ENCODE results near the gene PIGQ. TPM values are rescaled to one million over a fixed set of nuclear protein-coding genes. Genes with fewer than 3 reads are reported as not detected.
A peak's percentile ranks its signal among the peaks of the same experiment; 100 is the strongest.
"Not testable (repeated sequence)": the region's sequence is repeated elsewhere in the genome, so short reads cannot be mapped to it uniquely, and the experiment has no call there.

The PIGQ gene
- total and polyA plus RNA-seq, 5 experiments from 2014 or later: 8.8 to 59.0 (median 13.4) TPM

- ATAC-seq (peak in 1 of 2 donors; percentile 0), DNase-seq (peak in 1 of 10 donors; percentile 31)
- Mint-ChIP-seq H3K27ac (peak overlapping the region; percentile 74 to 97 (median 88)), H3K9me3 (no peaks in the 10 kb centered on the region), H3K36me3 (peaks cover 0 to 2% (median 0%) of the 10 kb centered on the region in 3 donors), H3K4me1 (peaks cover 24 to 46% (median 45%) of the 10 kb centered on the region in 4 donors), H3K27me3 (no peaks in the 10 kb centered on the region), H3K4me3 (peak overlapping the region; percentile 73 to 98 (median 92))
- POLR2A ChIA-PET: interaction anchor here (0.6 to 1.2 kb wide), 4 partner anchors 41 to 100 kb away, joined by 3 to 5 read pairs (median 4); partner anchors contain the start of gene METTL26
These were observed 20.5 kb downstream of the PIGQ start for GRCh38 chr16:590188-590814.

GRCh38 chr16:590815-591200 is 21.0 kb downstream of the PIGQ start:
- ATAC-seq: no peak
- POLR2A ChIA-PET: interaction anchor here (0.6 to 1.2 kb wide), 4 partner anchors 40 to 99 kb away, joined by 3 to 5 read pairs (median 4); partner anchors contain the start of gene METTL26
- Mint-ChIP-seq H3K27me3 (no peaks in the 10 kb centered on the region), H3K36me3 (peaks cover 0 to 3% (median 0%) of the 10 kb centered on the region in 3 donors), H3K4me3 (peak overlapping the region; percentile 73 to 98 (median 92)), H3K4me1 (peaks cover 22 to 46% (median 44%) of the 10 kb centered on the region in 4 donors), H3K27ac (peak overlapping the region; percentile 74 to 97 (median 88)), H3K9me3 (no peaks in the 10 kb centered on the region)
- no peak for DNase-seq

- POLR2A ChIA-PET: no interaction called here
- H3K4me1 Mint-ChIP-seq: peaks cover 22 to 51% (median 47%) of the 10 kb centered on the region in 4 donors
- H3K36me3 Mint-ChIP-seq: peaks cover 0 to 5% (median 0%) of the 10 kb centered on the region in 3 donors
- ATAC-seq (no peak), DNase-seq (no peak)
- no peaks in the 10 kb centered on the region for H3K27me3 Mint-ChIP-seq
- peak overlapping the region; percentile 73 to 98 (median 92) for H3K4me3 Mint-ChIP-seq
- H3K9me3 Mint-ChIP-seq: no peaks in the 10 kb centered on the region
- H3K27ac Mint-ChIP-seq: peak overlapping the region; percentile 74 to 97 (median 88)
These were observed 21.5 kb downstream of the PIGQ start for GRCh38 chr16:591231-591630.

GRCh38 chr16:591892-592517 is 22.2 kb downstream of the PIGQ start:
- POLR2A ChIA-PET: interaction anchor here (2.6 kb wide), 1 partner anchor 44 kb away, joined by 7 read pairs; the partner anchor contains the start of gene METTL26
- H3K27ac Mint-ChIP-seq: peak overlapping the region in 4 of 10 donors; percentile 27 to 78 (median 54)
- DNase-seq: peak in 1 of 10 donors; percentile 50
- ATAC-seq: no peak
- H3K9me3 Mint-ChIP-seq: no peaks in the 10 kb centered on the region
- H3K4me1 Mint-ChIP-seq: peaks cover 22 to 58% (median 50%) of the 10 kb centered on the region in 4 donors
- peak overlapping the region in 9 of 10 donors; percentile 37 to 98 (median 90) for H3K4me3 Mint-ChIP-seq
- peaks cover 0 to 9% (median 0%) of the 10 kb centered on the region in 3 donors for H3K36me3 Mint-ChIP-seq
- H3K27me3 Mint-ChIP-seq: no peaks in the 10 kb centered on the region

- H3K27me3 Mint-ChIP-seq: no peaks in the 10 kb centered on the region
- POLR2A ChIA-PET: interaction anchor here (0.6 to 2.6 kb wide), 2 partner anchors 44 to 104 kb away, joined by 4 to 7 read pairs; partner anchors contain the start of gene METTL26
- H3K27ac Mint-ChIP-seq: peak overlapping the region in 2 of 10 donors; percentile 20 to 78
- peaks cover 0 to 9% (median 0%) of the 10 kb centered on the region in 3 donors for H3K36me3 Mint-ChIP-seq
- no peaks in the 10 kb centered on the region for H3K9me3 Mint-ChIP-seq
- peaks cover 21 to 59% (median 47%) of the 10 kb centered on the region in 4 donors for H3K4me1 Mint-ChIP-seq
- no peak overlapping the region for H3K4me3 Mint-ChIP-seq
- ATAC-seq (no peak), DNase-seq (no peak)
These were observed 22.9 kb downstream of the PIGQ start for GRCh38 chr16:592518-593306.

- H3K27ac Mint-ChIP-seq: peak overlapping the region in 3 of 10 donors; percentile 21 to 63 (median 55)
- ATAC-seq (no peak), DNase-seq (no peak)
- H3K36me3 Mint-ChIP-seq: peaks cover 0 to 9% (median 0%) of the 10 kb centered on the region in 3 donors
- no peaks in the 10 kb centered on the region for H3K27me3 Mint-ChIP-seq
- H3K4me1 Mint-ChIP-seq: peaks cover 21 to 57% (median 41%) of the 10 kb centered on the region in 4 donors
- POLR2A ChIA-PET: interaction anchor here (2.6 kb wide), 1 partner anchor 43 kb away, joined by 7 read pairs; the partner anchor contains the start of gene METTL26
- H3K4me3 Mint-ChIP-seq: peak overlapping the region in 6 of 10 donors; percentile 18 to 68 (median 30)
- no peaks in the 10 kb centered on the region for H3K9me3 Mint-ChIP-seq
These were observed 23.6 kb downstream of the PIGQ start for GRCh38 chr16:593406-593805.

- peaks cover 17 to 53% (median 38%) of the 10 kb centered on the region in 4 donors for H3K4me1 Mint-ChIP-seq
- H3K27ac Mint-ChIP-seq: peak overlapping the region in 2 of 10 donors; percentile 55 to 63
- H3K9me3 Mint-ChIP-seq: no peaks in the 10 kb centered on the region
- ATAC-seq (no peak), DNase-seq (peak in 1 of 10 donors; percentile 50)
- peaks cover 0 to 9% (median 0%) of the 10 kb centered on the region in 3 donors for H3K36me3 Mint-ChIP-seq
- peak overlapping the region in 6 of 10 donors; percentile 18 to 68 (median 30) for H3K4me3 Mint-ChIP-seq
- POLR2A ChIA-PET: interaction anchor here (2.6 kb wide), 1 partner anchor 43 kb away, joined by 7 read pairs; the partner anchor contains the start of gene METTL26
- H3K27me3 Mint-ChIP-seq: no peaks in the 10 kb centered on the region
These were observed 24.0 kb downstream of the PIGQ start for GRCh38 chr16:593807-594206.

GRCh38 chr16:595094-595528 is 25.3 kb downstream of the PIGQ start:
- POLR2A ChIA-PET: interaction anchor here (1.0 kb wide), 1 partner anchor 11 kb away, joined by 6 read pairs; no protein-coding TSS in a partner anchor
- H3K9me3 Mint-ChIP-seq: no peaks in the 10 kb centered on the region
- peaks cover 0 to 9% (median 0%) of the 10 kb centered on the region in 3 donors for H3K36me3 Mint-ChIP-seq
- H3K4me1 Mint-ChIP-seq: peaks cover 17 to 53% (median 38%) of the 10 kb centered on the region in 4 donors
- H3K4me3 Mint-ChIP-seq: no peak overlapping the region
- no peak overlapping the region for H3K27ac Mint-ChIP-seq
- no peaks in the 10 kb centered on the region for H3K27me3 Mint-ChIP-seq
- no peak for ATAC-seq
- no peak for DNase-seq

GRCh38 chr16:595942-596735 is 26.4 kb downstream of the PIGQ start:
- POLR2A ChIA-PET: interaction anchor here (0.7 to 1.0 kb wide), 2 partner anchors 8 to 12 kb away, joined by 5 to 6 read pairs; no protein-coding TSS in a partner anchor
- Mint-ChIP-seq H3K27me3 (no peaks in the 10 kb centered on the region), H3K27ac (peak overlapping the region in 2 of 10 donors; percentile 34 to 75), H3K36me3 (peaks cover 0 to 12% (median 0%) of the 10 kb centered on the region in 3 donors), H3K4me3 (no peak overlapping the region), H3K9me3 (no peaks in the 10 kb centered on the region), H3K4me1 (peaks cover 12 to 45% (median 34%) of the 10 kb centered on the region in 4 donors)
- ATAC-seq (no peak), DNase-seq (no peak)

GRCh38 chr16:596736-597060 is 26.9 kb downstream of the PIGQ start:
- Mint-ChIP-seq H3K4me3 (no peak overlapping the region), H3K9me3 (no peaks in the 10 kb centered on the region), H3K36me3 (peaks cover 0 to 13% (median 0%) of the 10 kb centered on the region in 3 donors), H3K27me3 (no peaks in the 10 kb centered on the region), H3K27ac (peak overlapping the region in 4 of 10 donors; percentile 21 to 79 (median 63)), H3K4me1 (peaks cover 10 to 39% (median 31%) of the 10 kb centered on the region in 4 donors)
- DNase-seq (no peak), ATAC-seq (no peak)
- POLR2A ChIA-PET: interaction anchor here (0.7 kb wide), 1 partner anchor 9 kb away, joined by 5 read pairs; no protein-coding TSS in a partner anchor

GRCh38 chr16:597655-598054 is 27.9 kb downstream of the PIGQ start:
- POLR2A ChIA-PET, H3K27me3 Mint-ChIP-seq, H3K27ac Mint-ChIP-seq, H3K9me3 Mint-ChIP-seq, ATAC-seq, DNase-seq, H3K4me3 Mint-ChIP-seq: not testable (repeated sequence)
- H3K4me1 Mint-ChIP-seq: peaks cover 8 to 34% (median 24%) of the 10 kb centered on the region in 4 donors
- H3K36me3 Mint-ChIP-seq: peaks cover 0 to 13% (median 0%) of the 10 kb centered on the region in 3 donors
